HG03575 (cell line): Measurements from ENCODE around the gene ITGB1BP1.

Experiments used
- ATAC-seq: cut with Tn5 transposase; IDR thresholded peaks from one replicate; pipeline ENCODE4 v1.9.1; 2021; ENCODE audit not compliant: unreplicated experiment, insufficient number of reproducible peaks, low FRiP score; ENCODE audit errors: extremely low read depth

Gene ITGB1BP1

DNA sequence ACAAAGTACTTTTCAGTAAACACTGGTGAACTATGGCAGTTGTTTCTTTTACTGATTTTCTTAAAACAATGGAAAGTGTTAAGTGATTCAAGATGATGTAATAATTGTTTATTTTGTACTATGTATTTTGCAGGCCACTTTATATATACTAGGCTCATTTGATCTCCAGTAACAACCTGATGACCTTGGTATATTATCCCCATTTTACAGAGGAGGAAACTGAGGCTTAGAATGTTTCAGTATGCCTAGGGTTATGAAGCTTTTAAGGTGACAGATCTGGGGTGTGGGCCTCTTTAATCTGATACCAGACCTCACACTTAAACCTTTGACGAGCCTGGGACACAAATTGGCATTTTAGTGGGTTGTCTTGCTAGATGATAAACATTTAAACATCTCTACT lies 63.2 kb downstream of the ITGB1BP1 start:
- no peak for ATAC-seq

- ATAC-seq, result no peak
These were observed 63.9 kb downstream of the ITGB1BP1 start for GRCh38 chr2:9359463-9359862.

DNA sequence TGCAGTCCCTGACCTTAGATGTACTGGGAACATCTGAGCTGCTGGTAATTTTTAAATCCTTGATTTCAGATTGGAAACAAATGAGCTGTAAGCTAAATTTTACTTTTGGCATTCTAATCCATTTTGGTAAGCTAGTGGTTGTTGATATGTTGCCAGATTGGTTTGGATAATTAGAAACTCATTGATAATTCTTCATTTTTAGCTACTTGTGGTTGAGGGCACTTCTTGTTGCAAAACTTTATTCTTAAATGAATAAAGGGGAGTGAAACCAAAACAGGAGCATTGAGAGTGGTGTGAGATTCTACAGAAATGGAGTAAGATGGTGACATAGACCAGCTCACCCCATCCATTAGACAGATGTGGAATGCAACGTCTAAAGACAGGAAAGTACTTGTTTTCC lies 64.5 kb downstream of the ITGB1BP1 start:
- ATAC-seq, result no peak

GRCh38 chr2:9356261-9356660 lies 67.1 kb downstream of the ITGB1BP1 start:
- no peak for ATAC-seq

- no peak for ATAC-seq
These were observed 67.6 kb downstream of the ITGB1BP1 start for GRCh38 chr2:9355716-9356115.

GRCh38 chr2:9355270-9355669 lies 68.1 kb downstream of the ITGB1BP1 start:
- ATAC-seq, result no peak

DNA sequence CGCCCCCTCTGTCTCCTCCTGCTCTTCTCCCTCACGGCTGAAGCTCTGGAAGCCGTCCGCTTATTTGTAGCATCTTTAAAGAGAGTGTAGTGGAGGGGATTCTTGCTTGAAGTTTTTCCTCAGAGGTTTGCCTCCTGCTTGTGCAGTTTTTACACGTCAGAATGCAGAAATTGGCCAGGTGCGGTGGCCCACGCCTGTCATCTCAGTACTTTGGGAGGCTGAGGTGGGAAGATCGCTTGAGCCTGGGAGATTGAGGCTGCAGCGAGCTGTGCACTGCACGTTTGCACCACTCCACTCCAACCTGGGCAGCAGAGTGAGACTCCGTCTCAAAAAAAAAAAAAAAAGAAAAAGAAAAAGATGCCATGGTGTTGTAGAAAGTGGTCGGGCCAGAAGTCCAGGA lies 69.0 kb downstream of the ITGB1BP1 start:
- ATAC-seq, result no peak
